ENCODE results near the gene MAN2C1. TPM values are rescaled to one million over a fixed set of nuclear protein-coding genes. Genes with fewer than 3 reads are reported as not detected.

Gene MAN2C1
- total RNA-seq, result 62.7 and 72.3 TPM in 2 replicates

GRCh38 chr15:75367913-75368688 is at the start of gene MAN2C1:
Gene MAN2C1 (minus strand): TSS chr15:75368607. CDS start chr15:75368583, 24 bp downstream.

GRCh38 chr15:75346796-75347221 is 21.6 kb downstream of the MAN2C1 start, which contains the start of gene NEIL1:
Gene NEIL1 (plus strand): TSS chr15:75347039. CDS start chr15:75348906, 1,867 bp downstream.

GRCh38 chr15:75335705-75336355 is 32.6 kb downstream of the MAN2C1 start, which contains the start of gene COMMD4:
Gene COMMD4 (plus strand): TSS chr15:75336063. CDS start chr15:75336090, 27 bp downstream.

Other genes with a start within 250 kb of the MAN2C1 start
- gene C15orf39, start 166.7 kb downstream of the MAN2C1 start, total RNA-seq, result 15.5 and 19.8 TPM in 2 replicates
- not detected in 2 replicates for gene GOLGA6C, start 110.3 kb downstream of the MAN2C1 start, total RNA-seq
- gene GOLGA6D, start 85.8 kb downstream of the MAN2C1 start, total RNA-seq, result not detected in 2 replicates
- gene COMMD4, start 32.5 kb downstream of the MAN2C1 start, total RNA-seq, result 112 and 117 TPM in 2 replicates
- 4.9 and 7.9 TPM in 2 replicates for gene NEIL1, start 21.6 kb downstream of the MAN2C1 start, total RNA-seq
- gene SIN3A, start 83.1 kb upstream of the MAN2C1 start, total RNA-seq, result 14.8 and 17.1 TPM in 2 replicates
- gene PTPN9, start 210.7 kb upstream of the MAN2C1 start, total RNA-seq, result 16.5 and 18.8 TPM in 2 replicates

Data from mammary microvascular endothelial cell (primary cell).